ENCODE results near the gene NPL.

DNA sequence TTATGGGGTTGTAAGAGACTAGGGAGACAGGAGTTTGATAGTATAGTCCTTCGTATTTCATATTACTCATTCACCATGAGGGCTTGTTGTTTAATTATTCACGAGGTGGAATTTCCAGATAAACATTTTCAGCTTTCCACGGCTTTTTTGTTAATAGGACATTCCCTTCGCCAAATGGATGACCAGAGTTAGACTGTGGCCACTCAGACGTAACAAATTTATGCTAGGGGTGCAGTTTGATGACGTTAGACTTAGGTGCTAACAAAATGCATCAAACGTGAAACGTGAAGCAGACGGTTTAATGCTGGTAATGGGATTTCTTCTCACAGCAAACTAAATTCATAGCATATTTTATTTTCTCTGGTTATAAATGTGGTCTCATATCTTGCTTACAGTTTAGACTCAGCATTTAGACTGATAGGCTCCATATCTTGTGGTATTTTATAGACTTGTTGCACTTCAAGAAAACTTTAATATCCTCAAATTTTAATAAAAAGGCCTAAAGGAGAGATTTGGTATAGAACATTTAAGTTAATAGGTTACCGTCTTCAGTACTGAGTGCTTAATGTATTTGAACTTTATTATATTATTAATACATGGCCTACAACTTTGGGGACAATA, 51.9 kb downstream of the NPL start:
- TF ChIP-seq EZH2phosphoT487 (IDR thresholded peaks at IDR 0.05; ENCODE audit: borderline replicate concordance, low read depth) (no peak), MXI1 (IDR thresholded peaks at IDR 0.05; ENCODE audit: low read depth, low read length) (no peak), SIN3A (IDR thresholded peaks at IDR 0.05; ENCODE audit: borderline replicate concordance, low read depth, low read length) (no peak), JUND (IDR thresholded peaks at IDR 0.05) (no peak), SMC3 (IDR thresholded peaks at IDR 0.05; ENCODE audit: low read depth, low read length) (no peak), CHD2 (IDR thresholded peaks at IDR 0.05; ENCODE audit: low read length, partially characterized antibody) (no peak), FOXM1 (IDR thresholded peaks at IDR 0.05; ENCODE audit: low read depth) (no peak), POLR2AphosphoS5 (IDR thresholded peaks at IDR 0.05; ENCODE audit: low read depth, low read length) (no peak)
- TF ChIP-seq, protein P1, sequence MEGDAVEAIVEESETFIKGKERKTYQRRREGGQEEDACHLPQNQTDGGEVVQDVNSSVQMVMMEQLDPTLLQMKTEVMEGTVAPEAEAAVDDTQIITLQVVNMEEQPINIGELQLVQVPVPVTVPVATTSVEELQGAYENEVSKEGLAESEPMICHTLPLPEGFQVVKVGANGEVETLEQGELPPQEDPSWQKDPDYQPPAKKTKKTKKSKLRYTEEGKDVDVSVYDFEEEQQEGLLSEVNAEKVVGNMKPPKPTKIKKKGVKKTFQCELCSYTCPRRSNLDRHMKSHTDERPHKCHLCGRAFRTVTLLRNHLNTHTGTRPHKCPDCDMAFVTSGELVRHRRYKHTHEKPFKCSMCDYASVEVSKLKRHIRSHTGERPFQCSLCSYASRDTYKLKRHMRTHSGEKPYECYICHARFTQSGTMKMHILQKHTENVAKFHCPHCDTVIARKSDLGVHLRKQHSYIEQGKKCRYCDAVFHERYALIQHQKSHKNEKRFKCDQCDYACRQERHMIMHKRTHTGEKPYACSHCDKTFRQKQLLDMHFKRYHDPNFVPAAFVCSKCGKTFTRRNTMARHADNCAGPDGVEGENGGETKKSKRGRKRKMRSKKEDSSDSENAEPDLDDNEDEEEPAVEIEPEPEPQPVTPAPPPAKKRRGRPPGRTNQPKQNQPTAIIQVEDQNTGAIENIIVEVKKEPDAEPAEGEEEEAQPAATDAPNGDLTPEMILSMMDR (IDR thresholded peaks at IDR 0.05) = no peak
- TF ChIP-seq, protein P2, sequence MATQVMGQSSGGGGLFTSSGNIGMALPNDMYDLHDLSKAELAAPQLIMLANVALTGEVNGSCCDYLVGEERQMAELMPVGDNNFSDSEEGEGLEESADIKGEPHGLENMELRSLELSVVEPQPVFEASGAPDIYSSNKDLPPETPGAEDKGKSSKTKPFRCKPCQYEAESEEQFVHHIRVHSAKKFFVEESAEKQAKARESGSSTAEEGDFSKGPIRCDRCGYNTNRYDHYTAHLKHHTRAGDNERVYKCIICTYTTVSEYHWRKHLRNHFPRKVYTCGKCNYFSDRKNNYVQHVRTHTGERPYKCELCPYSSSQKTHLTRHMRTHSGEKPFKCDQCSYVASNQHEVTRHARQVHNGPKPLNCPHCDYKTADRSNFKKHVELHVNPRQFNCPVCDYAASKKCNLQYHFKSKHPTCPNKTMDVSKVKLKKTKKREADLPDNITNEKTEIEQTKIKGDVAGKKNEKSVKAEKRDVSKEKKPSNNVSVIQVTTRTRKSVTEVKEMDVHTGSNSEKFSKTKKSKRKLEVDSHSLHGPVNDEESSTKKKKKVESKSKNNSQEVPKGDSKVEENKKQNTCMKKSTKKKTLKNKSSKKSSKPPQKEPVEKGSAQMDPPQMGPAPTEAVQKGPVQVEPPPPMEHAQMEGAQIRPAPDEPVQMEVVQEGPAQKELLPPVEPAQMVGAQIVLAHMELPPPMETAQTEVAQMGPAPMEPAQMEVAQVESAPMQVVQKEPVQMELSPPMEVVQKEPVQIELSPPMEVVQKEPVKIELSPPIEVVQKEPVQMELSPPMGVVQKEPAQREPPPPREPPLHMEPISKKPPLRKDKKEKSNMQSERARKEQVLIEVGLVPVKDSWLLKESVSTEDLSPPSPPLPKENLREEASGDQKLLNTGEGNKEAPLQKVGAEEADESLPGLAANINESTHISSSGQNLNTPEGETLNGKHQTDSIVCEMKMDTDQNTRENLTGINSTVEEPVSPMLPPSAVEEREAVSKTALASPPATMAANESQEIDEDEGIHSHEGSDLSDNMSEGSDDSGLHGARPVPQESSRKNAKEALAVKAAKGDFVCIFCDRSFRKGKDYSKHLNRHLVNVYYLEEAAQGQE (IDR thresholded peaks at IDR 0.05; ENCODE audit: low read depth, low read length) = no peak
- TF ChIP-seq, protein P3, sequence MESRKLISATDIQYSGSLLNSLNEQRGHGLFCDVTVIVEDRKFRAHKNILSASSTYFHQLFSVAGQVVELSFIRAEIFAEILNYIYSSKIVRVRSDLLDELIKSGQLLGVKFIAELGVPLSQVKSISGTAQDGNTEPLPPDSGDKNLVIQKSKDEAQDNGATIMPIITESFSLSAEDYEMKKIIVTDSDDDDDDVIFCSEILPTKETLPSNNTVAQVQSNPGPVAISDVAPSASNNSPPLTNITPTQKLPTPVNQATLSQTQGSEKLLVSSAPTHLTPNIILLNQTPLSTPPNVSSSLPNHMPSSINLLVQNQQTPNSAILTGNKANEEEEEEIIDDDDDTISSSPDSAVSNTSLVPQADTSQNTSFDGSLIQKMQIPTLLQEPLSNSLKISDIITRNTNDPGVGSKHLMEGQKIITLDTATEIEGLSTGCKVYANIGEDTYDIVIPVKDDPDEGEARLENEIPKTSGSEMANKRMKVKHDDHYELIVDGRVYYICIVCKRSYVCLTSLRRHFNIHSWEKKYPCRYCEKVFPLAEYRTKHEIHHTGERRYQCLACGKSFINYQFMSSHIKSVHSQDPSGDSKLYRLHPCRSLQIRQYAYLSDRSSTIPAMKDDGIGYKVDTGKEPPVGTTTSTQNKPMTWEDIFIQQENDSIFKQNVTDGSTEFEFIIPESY (IDR thresholded peaks at IDR 0.05; ENCODE audit: borderline replicate concordance, low read depth) = no peak
